ENCODE data around the gene GRIP2. TPM values are rescaled to one million over a fixed set of nuclear protein-coding genes. Genes with fewer than 3 reads are reported as not detected.
A peak's percentile ranks its signal among the peaks of the same experiment; 100 is the strongest.

Gene GRIP2
- total and polyA plus RNA-seq, 2 of the 4 experiments (the other 2 are of a cell fraction): 0.05 TPM; not detected in 1

DNA sequence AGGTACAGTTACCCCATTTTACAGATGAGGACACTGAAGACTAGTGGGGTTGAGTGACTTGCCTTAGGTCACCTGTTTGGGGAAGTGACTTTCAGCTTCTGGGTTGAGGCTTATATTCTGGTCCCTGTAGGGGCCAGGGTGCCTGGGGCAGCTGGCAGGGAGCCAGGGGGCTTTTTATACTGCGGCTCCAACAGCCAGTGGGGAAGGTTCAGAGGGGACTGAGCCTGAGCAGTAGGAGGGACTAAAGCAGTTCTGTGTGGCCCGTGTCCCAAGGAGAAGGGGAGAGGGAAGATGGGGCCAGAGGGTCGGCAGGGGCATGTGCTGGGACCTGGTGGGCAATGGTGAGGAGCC is 100.0 kb downstream of the GRIP2 start:
- Histone ChIP-seq H4K5ac (ENCODE audit: low read depth, low read length) (no peak overlapping the region), H2BK120ac (ENCODE audit: low read depth, low read length) (no peak overlapping the region), H3K9me3 (ENCODE audit: control insufficient read depth, insufficient read depth, low read length) (no peaks in the 10 kb centered on the region), H3K9ac (ENCODE audit: low read depth, low read length) (no peak overlapping the region), H3K9me1 (ENCODE audit: insufficient read depth, low read length) (peaks cover 11% of the 10 kb centered on the region), H3K27ac (ENCODE audit: insufficient read depth, low read length) (no peak overlapping the region), H3K36me3 (ENCODE audit: control insufficient read depth, insufficient read depth, low read length) (peaks cover 11% of the 10 kb centered on the region), H3K23ac (ENCODE audit: low read depth, low read length) (no peak overlapping the region), H2BK20ac (ENCODE audit: low read depth, low read length) (no peak overlapping the region), H3K18ac (ENCODE audit: low read depth, low read length) (no peak overlapping the region), H2BK5ac (ENCODE audit: low read depth, low read length, poor library complexity, severe bottlenecking) (no peak overlapping the region), H4K20me1 (ENCODE audit: insufficient read depth, low read length) (peaks cover 40% of the 10 kb centered on the region), H4K8ac (ENCODE audit: low read depth in 2 of 2, low read length in 2 of 2) (no peak overlapping the region), H3K56ac (ENCODE audit: extremely low read depth, insufficient read depth, low read length) (no peak overlapping the region), H2AFZ (replicated peaks; ENCODE audit: low read length, poor library complexity) (no peak overlapping the region), H3K4ac (ENCODE audit: low read depth, low read length) (peak overlapping the region; percentile 21; the same call in 1 of the 2 replicates), H3K4me1 (ENCODE audit: control insufficient read depth, insufficient read depth, low read length) (peaks cover 27% of the 10 kb centered on the region), H3K4me3 (ENCODE audit: insufficient read depth, low read depth, low read length) (no peak overlapping the region), H3K4me2 (ENCODE audit: low read depth, low read length) (no peak overlapping the region), H3K14ac (replicated peaks; ENCODE audit: low read depth, low read length) (no peak overlapping the region), H3K27me3 (ENCODE audit: control insufficient read depth, insufficient read depth, low read length) (no peaks in the 10 kb centered on the region), H2BK15ac (ENCODE audit: low read depth, low read length) (no peak overlapping the region), H2AK9ac (replicated peaks; ENCODE audit: low read depth, low read length, poor library complexity) (no peak overlapping the region), H4K91ac (ENCODE audit: insufficient read depth, low read depth, low read length) (no peak overlapping the region), H2AK5ac (ENCODE audit: low read depth, low read length) (no peak overlapping the region), H3K79me1 (ENCODE audit: low read depth in 1 of 2, low read length in 2 of 2) (peaks cover 45 to 81% of the 10 kb centered on the region in 2 experiments)
- CTCF ChIA-PET: no interaction called here
- no TSS peak for BruUV-seq (replicated peaks)
- ATAC-seq (ENCODE audit: low read depth) (no peak), DNase-seq (no peak)
- POLR2A ChIA-PET (ENCODE audit: unreplicated experiment): no interaction called here
- TF ChIP-seq POLR2A (IDR thresholded peaks at IDR 0.05; ENCODE audit: low read depth, low read length) (no peak), MXI1 (IDR thresholded peaks at IDR 0.05; ENCODE audit: borderline replicate concordance, low read depth, low read length) (no peak), MAZ (IDR thresholded peaks at IDR 0.05; ENCODE audit: borderline replicate concordance, low read depth, low read length) (no peak), RFX5 (IDR thresholded peaks at IDR 0.05; ENCODE audit: low read depth, low read length) (no peak), CHD1 (IDR thresholded peaks at IDR 0.05; ENCODE audit: low read depth, low read length) (no peak), RCOR1 (IDR thresholded peaks at IDR 0.05; ENCODE audit: insufficient replicate concordance, low read length) (no peak), RAD21 (IDR thresholded peaks at IDR 0.05; ENCODE audit: low read length) (no peak), CEBPB (IDR thresholded peaks at IDR 0.05; ENCODE audit: low read depth, low read length) (no peak), NFE2L2 (IDR thresholded peaks at IDR 0.05; ENCODE audit: low read depth, low read length) (no peak), CTCF (conservative IDR thresholded peaks at IDR 0.05; ENCODE audit: low read depth, low read length) (no peak)
- TF ChIP-seq, protein P1, sequence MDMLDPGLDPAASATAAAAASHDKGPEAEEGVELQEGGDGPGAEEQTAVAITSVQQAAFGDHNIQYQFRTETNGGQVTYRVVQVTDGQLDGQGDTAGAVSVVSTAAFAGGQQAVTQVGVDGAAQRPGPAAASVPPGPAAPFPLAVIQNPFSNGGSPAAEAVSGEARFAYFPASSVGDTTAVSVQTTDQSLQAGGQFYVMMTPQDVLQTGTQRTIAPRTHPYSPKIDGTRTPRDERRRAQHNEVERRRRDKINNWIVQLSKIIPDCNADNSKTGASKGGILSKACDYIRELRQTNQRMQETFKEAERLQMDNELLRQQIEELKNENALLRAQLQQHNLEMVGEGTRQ (IDR thresholded peaks at IDR 0.05; ENCODE audit: low read depth, low read length): no peak
- WGBS, 2 experiments (ENCODE audit: extremely low coverage in 2 of 2, insufficient read length in 1 of 2): 86% methylated on average over 2 of the region's 3 CpGs; no CpG with 5 or more reads in 1 of the 2 experiments
- dilution Hi-C loops (cut with HindIII; ENCODE audit: low sequenced_read_pairs, unreplicated experiment): no loop called here
- in situ Hi-C loops (cut with MboI; ENCODE audit: low sequenced_read_pairs): no loop called here
- intact Hi-C loops (cut with micrococcal nuclease): no loop called here

All from IMR-90 (cell line).